HG02885 (cell line): Measurements from ENCODE around the gene OTOGL.

Source experiments
- ATAC-seq: cut with Tn5 transposase; IDR thresholded peaks from one replicate; pipeline ENCODE4 v1.9.1; 2021; ENCODE audit warnings: mild to moderate bottlenecking; ENCODE audit not compliant: unreplicated experiment, poor library complexity

The OTOGL gene

DNA sequence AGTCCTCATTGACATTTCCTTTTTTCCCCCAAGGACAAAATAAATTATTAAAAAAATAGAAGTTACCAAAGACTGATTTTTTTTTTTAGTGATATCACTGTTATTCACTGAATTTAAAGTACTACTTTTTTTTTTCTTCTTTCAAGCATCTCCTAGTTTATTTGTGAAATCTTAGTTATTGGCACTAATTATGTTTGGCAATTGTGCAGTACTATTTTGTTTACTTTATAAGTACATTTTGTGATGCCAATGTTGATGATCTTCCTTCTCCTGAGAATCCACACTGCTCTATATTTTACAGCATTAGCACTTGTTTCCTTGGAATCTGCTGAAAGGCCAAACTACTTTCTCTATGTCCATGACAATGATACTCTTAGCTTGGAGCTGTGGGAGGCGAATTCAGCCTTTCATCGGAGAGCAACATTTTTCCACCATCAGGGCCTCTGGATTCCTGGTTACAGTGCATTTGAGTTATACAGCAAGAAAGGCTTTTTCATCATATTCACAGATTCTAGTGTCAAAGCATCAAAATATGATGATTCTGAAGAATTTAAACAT is 220.9 kb downstream of the OTOGL start:
- ATAC-seq = no peak

DNA sequence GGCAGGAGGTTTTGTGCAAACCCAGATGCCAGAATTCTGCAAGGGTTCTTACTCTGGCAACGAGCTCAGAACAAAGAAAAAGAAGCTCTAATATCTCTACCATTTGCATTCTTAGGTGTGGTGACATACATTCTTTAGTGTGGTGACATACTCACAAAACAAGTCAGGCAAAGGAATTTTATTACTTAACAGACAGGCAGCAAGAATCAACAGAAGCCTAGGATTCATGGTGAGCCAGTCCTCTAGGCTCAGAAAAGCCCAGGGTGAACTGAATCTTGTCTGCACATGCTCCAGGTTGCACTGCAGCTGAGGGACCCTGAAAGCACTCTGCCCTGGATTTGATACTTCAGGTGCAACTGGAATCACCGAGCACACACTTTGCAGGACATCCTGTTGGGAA is 222.3 kb downstream of the OTOGL start:
- no peak for ATAC-seq

DNA sequence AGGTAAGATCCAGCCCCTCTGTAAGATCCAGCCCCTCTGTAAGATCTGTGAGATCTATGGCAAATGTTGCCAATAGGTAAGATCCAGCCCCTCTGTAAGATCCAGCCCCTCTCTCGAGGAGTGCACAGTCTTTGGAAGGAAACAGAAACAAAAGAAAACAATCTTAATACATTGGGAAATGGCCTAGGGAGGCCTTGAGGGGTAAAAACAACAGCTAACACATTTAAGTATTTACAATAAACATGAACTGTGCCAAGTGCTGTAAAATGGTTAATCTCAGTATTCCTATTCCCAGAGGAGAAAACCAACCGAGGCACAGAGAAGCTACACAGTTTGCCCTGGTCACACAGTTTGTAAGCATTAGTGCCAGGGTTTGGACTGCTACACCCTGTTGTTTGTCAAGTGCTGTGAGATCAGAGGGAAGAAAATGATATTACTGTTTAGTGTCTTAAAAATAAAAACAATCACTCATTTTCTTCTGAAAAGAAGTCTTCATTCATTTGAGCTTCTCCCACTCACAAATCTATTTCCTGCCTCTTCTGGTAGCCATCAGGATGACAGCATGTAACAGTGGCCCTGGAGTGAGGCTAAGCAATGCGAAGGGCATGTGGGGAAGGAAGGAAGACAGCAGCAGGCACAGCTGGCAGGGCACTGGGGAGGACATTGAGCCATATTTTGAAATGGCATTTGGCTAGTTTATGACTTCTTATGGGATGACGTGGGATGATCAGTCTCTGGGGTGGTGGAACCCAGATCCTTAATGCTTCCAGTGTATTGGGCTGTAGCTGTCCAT is 226.0 kb downstream of the OTOGL start:
- no peak for ATAC-seq

- no peak for ATAC-seq
Observed at GRCh38 chr12:80332827-80333226, 233.5 kb downstream of the OTOGL start.

DNA sequence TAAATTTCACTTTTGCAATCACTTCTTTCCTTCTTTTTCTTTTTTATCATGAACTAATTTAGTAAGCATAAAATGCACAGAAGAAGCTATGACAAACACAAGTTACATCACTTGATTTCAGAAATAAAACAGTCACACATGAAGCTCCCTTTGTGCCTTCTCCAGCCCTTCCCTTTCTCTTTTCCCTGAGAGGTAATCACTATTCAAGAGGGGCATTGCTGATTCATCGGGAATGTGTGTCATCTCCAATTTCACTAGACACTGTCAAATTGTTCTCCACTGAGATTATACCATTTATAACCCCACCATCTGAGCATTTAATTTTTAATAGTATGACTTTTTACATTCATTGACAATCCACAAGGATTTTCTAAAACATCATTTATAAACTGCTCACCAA is 253.1 kb downstream of the OTOGL start:
- ATAC-seq = no peak

GRCh38 chr12:80353254-80353653 is 253.9 kb downstream of the OTOGL start:
- ATAC-seq = no peak

GRCh38 chr12:80356097-80356496 is 256.8 kb downstream of the OTOGL start:
- peak; percentile 56 for ATAC-seq

DNA sequence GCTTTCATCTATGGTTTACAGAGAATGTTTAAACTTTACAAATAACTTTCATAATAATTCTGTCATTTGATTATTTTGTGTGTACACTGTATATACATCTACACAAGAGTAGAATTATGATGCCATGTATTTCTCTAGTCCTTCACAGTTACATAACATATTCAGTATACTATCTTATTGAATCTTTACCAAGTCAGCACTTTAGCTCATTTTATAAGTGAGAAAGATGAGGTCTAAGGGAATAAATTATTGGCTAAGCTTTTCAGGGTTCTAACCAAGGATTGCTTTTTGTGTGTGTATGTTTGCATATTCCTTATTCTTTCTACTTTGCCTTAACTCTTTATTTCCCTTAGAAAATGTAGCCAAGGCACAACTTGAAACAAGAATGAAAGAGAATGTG is 260.4 kb downstream of the OTOGL start:
- ATAC-seq = no peak

DNA sequence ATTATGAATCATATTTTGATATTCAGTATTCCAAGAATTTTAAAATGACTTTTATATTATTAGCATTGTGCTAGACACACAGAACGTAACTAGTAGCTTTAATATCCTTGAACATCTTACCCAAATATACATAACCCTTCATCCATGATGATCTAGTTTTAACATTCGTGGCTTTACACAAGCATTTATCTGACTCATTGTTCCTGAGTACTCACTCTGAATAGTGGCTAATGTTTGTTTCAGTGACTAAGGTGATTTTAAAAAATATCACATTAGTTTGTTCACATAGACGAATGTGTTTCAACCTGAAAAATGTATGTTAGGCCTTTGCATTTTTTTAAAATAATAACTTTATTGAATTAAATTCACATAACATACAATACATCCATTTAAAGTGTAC is 264.7 kb downstream of the OTOGL start:
- ATAC-seq = no peak

GRCh38 chr12:80373666-80374065 is 274.3 kb downstream of the OTOGL start:
- ATAC-seq = no peak

DNA sequence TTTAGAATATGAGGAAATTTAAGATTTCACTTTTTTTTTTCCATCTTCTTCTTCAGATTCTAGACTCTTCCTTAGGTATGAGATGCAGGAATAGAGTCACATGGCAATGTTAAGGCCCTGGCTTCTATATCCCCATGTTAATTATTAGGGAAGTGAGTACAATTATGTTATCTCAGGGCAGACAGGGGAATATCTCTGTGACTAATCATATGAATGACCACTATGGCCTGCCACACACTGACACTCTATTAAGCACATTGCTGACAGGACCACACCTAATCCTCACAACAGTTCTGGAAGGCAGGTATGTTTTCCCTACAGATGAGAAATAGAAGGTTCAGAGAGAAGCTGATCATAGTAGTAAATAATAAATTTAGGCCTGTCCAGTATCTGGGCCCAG is 275.3 kb downstream of the OTOGL start:
- no peak for ATAC-seq

DNA sequence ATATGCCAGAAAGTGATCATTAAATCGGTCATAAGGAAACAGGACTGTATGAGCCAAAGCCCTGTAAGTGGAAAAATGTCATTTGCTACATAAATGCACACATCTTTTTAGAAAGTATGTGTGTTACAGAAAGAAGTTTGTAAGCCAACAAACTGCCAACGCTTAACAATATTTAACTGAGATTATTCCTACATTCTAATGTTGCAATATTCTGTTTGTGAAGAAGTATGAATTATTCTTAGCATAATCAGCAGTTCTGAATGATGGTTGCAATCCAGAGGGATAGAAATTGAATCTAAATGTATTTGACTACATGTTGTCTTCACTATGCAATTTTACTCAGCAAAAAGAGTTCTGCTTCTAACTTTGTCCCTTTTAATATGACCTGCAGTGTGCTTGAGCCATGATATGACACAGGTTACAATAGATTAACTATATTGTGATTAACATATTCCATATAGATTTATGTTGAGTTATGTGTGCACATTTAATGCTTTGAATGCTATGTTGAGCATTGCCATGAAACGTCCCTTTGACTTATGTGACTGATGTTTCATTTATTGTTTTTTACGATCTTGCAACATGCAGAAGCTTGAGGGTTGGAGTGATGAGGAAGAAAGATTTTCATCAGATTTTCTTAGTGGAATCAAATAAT is 277.9 kb downstream of the OTOGL start:
- no peak for ATAC-seq

GRCh38 chr12:80381121-80381520 is 281.8 kb downstream of the OTOGL start:
- ATAC-seq = no peak

DNA sequence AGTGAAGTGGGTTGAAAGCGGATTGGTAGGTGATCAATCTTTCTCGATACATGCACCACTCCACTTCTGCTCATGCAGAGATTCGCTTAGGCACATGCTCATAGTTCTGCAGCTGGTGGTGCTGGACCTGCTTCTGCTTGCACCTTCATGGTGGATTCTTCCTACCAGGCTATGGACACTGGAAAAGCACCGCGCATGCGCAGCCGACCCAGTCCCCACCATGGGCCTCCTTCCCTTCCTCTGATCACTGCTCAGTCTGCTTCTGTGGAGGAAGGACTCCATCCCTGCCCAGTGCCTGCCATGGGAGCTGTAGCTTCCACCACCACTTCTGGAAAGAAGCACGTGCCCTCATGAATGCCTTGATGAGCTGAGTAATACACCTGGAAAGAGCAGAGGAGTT is 282.9 kb downstream of the OTOGL start:
- no peak for ATAC-seq

DNA sequence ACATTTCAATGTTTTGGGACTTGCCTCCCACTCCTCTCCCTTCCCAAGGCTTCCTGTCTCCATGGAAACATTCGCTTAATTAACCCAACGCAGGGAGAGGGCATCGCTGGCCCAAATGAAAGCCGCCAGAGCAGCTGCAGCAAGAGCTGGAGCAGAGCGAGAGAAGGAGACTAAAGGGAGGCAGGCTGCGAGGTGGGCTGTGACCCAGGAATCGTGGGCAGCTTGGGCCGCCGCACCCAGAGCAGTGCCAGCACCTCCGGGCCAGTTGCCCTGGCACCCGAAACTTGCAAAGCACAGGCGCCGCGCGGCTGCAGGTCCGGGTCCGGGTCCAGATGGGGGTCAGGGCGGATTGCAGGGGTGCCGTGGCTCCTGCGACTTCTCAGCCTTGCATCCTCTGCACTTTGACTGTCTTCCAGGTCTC is 301.2 kb downstream of the OTOGL start:
- ATAC-seq = no peak

DNA sequence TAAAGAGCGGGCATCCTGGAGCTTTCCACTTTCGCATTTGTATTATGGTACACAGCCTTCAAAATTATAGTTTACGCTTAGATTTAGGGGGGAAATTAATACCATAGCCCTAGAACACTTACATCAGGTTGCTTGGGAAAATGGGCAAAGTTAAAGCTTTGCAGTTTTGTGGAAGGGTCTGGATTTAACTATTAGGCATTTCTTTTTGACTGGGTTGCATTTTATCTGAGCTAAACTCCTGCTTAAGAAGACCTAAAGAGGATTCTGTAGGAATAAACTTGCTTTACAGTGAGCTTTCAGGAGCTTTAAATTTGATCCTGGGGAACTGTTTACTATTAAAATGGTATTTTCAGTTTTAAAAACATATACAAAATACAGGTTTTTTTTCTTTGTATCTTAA is 301.9 kb downstream of the OTOGL start:
- no peak for ATAC-seq

DNA sequence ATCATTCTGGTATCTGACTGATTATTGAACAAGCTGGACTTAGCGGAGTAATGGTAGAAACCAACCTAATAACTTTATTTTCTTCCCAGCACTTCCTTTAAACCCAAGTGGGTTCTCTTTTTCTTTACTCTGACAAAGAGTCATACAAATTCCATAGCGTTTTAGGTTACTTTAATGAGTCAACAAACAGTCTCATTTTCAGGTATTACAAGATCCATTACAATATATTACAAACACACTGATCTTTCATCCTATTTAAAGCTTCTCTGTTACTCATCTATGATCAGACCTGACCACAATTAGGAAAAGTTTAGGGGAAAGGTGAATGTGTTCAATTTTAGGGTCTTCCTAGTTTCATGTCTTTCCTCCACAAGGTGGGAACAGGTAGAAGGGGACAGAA is 305.3 kb downstream of the OTOGL start:
- no peak for ATAC-seq

- ATAC-seq = no peak
Observed at GRCh38 chr12:80406253-80406652, 306.9 kb downstream of the OTOGL start.

- ATAC-seq = peak; percentile 68
Observed at GRCh38 chr12:80411787-80412186, 312.4 kb downstream of the OTOGL start.

- peak; percentile 76 for ATAC-seq
Observed at GRCh38 chr12:80412343-80412953, 313.1 kb downstream of the OTOGL start.

DNA sequence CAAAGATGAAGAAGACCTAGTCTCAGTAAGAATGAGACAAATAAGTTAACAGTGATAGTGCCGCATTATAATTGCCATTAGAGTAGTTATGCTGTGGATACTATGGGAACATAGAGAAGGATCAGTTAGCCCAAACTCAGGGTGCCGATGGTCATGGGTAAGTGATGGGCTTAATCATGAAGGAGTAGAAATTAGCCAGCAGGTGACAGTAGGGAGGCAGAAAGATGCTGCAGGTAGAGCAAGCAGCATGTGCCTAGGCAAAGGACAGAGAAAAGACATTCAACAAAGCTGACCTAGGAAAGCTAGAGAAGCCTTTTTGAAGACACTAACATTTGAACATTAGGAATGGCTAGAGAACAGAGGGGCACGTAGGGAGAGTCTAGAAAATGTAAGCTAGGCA is 314.1 kb downstream of the OTOGL start:
- ATAC-seq = no peak
